PFSK-1 (cell line): ENCODE measurements around the gene ZNF429.

Experiments
- REST ChIP-seq, 2 experiments: IDR thresholded peaks; 2 replicates each; pipeline versions ENCODE4 v1.6.1 to v1.8.0; 2011 to 2012; ENCODE audit warnings: low read depth in 2 of 2, low read length in 2 of 2, control low read depth in 1 of 2, inconsistent platforms in 1 of 2, mild to moderate bottlenecking in 1 of 2, moderate library complexity in 1 of 2; ENCODE audit not compliant: insufficient read depth in 1 of 2
- SIN3A ChIP-seq: IDR thresholded peaks from 2 replicates; pipeline ENCODE4 v1.6.1; 2012; ENCODE audit warnings: mild to moderate bottlenecking, low read length, moderate library complexity, borderline replicate concordance; ENCODE audit not compliant: insufficient read depth
- TAF1 ChIP-seq: IDR thresholded peaks from 2 replicates; pipeline ENCODE4 v1.6.1; 2012; ENCODE audit warnings: low read length, control low read depth, borderline replicate concordance; ENCODE audit not compliant: insufficient read depth

GRCh38 chr19:21602082-21602658, 96.8 kb downstream of the ZNF429 start:
- TF ChIP-seq REST (IDR thresholded peaks at IDR 0.05; ENCODE audit: insufficient read depth in 1 of 2, low read depth in 2 of 2, low read length in 2 of 2) (no peak), SIN3A (no peak), TAF1 (no peak)
